C4-2B (cell line): ENCODE data around the gene SSBP3.

Experiments
- H3K27ac ChIP-seq: fragments of 450-650 bp; 2 replicates; pipeline ENCODE4 v1.5.1; 2017
- CTCF ChIP-seq: fragments of 450-650 bp; conservative IDR thresholded peaks from 2 replicates; pipeline ENCODE4 v1.5.1; 2017; ENCODE audit warnings: mild to moderate bottlenecking
- ZFX ChIP-seq: fragments of 450-650 bp; IDR thresholded peaks from 2 replicates; pipeline ENCODE4 v1.6.1; 2017

The SSBP3 gene

DNA sequence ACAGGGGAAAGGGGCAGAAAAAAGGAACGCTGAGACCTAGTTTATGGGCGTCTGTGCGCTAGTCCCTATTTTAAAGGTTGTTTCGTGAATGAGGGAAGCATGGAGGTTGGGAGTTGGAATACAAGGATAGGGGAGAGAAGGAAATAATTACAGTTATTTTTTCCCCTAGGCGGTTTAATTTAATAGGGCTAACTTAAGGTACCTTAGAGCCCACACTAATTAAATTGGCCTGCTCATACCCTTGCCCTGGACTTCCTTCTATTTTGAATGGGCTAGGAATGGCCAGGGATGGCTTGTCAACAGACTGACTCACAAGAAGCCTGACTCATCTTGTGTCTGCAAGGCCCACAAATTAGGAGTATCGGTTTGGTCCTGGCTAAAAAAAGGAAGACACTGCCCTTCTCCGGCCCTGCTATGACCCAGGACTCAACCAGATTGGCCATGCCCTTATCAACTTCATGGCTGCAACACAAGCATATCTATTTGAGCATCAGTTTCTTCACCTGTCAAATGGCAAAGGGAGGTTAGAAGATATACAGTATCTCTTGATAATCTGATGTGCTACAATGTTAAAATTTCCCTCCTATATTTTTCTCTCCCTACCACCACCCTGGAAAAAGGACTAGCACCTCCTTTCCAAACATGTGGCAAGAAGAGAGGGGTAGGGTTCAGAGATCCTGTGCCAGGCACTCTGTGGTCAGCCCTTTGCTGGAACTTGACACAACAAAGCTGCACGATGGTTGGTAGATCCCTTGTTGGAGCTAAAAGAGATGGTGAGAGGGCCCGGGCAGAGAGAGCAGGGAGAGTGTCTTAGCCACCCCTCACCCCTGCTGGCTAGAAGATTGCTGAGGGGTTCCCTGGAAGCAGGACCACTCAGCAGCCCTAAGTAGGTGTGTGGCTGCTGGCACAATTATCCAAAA, 2.2 kb upstream of the SSBP3 start:
- no peak for TF ChIP-seq CTCF
- TF ChIP-seq ZFX = no peak
- peak overlapping the region; percentile 93 for H3K27ac ChIP-seq

- TF ChIP-seq CTCF = no peak
- no peak for TF ChIP-seq ZFX
- peak overlapping the region; percentile 93 for H3K27ac ChIP-seq
These were observed 1.4 kb upstream of the SSBP3 start for GRCh38 chr1:54407404-54408146.

GRCh38 chr1:54407154-54407403, 885 bp upstream of the SSBP3 start:
- H3K27ac ChIP-seq = peak overlapping the region; percentile 93
- no peak for TF ChIP-seq CTCF

DNA sequence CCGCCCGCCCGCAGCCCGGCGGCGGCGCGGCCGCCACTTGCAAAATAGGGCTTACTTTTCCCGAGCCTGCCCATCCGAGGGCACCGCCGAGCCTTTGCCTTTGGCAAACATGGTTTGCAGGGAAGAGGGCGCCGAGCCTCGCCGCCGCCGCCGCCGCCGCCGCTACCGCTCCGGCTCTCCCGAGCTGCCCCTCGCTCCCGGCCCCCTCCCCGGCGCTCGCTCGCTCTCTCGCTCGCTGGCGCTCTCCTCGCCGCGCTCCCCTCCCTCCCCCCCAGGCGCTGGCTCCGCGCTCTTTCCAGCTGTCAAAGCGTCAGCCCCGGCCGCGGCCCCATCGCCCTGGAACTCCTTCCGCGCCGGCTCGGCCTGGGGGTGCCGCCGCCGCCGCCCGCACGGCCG, 298 bp downstream of the SSBP3 start:
- peak overlapping the region; percentile 93 for H3K27ac ChIP-seq
- no peak for TF ChIP-seq CTCF
- TF ChIP-seq ZFX = no peak

GRCh38 chr1:54404939-54405897, 976 bp downstream of the SSBP3 start:
- peak overlapping the region; percentile 93 for H3K27ac ChIP-seq
- TF ChIP-seq CTCF (no peak), ZFX (no peak)

DNA sequence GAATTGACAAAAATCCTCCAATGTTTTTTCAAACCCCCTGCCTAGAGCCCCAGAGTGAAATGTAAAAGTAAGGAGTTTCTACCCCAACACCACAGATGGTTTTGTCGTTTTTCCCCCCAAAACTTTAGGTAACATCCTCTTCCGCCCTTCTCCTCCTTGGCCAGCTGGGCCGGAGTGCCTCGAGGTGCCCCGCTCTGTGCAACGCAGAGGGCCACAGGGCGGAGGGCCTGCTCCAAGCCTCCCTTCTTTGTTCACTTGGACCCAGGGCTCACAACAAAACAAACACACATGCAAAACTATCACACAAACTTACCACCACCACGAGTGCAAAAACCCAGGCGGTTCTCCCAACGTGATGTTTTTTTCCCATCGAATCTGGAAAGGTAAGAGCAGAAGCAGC, 1.9 kb downstream of the SSBP3 start:
- no peak overlapping the region for H3K27ac ChIP-seq
- TF ChIP-seq CTCF (no peak), ZFX (no peak)
